Activated naive CD8-positive, alpha-beta T cell treated with anti-CD3 and anti-CD28 coated beads, Interleukin-2, amount 10 ng/mL, durations not matched to agents 7 days and 5 days (primary cell): ENCODE data around the gene HGS. TPM values are rescaled to one million over a fixed set of nuclear protein-coding genes. Genes with fewer than 3 reads are reported as not detected.

Experiments
- ATAC-seq: fragments of 150-1000 bp; cut with Tn5 transposase; one replicate; pipeline ENCODE4 v1.10.0; 2021; ENCODE audit warnings: low read depth, moderate library complexity
- POLR2A ChIA-PET: fragments of 350-600 bp; sonication (Branson Sonifier 250); formaldehyde crosslinking; loops from one replicate; lab custom pipeline; 2021; ENCODE audit warnings: antibody characterized with exemption; lab: Charles Lee
- DNase-seq: peaks from one replicate; pipeline ENCODE4 v3.0.0; 2021
- H3K27ac Mint-ChIP-seq: one replicate; pipeline ENCODE4 v1.8.0; 2022; ENCODE audit warnings: mild to moderate bottlenecking, mixed read lengths
- H3K27me3 Mint-ChIP-seq: one replicate; pipeline ENCODE4 v1.8.0; 2022; ENCODE audit warnings: mild to moderate bottlenecking, moderate library complexity, mixed read lengths
- H3K36me3 Mint-ChIP-seq: one replicate; pipeline ENCODE4 v1.8.0; 2021; ENCODE audit warnings: mild to moderate bottlenecking, mixed read lengths
- H3K4me1 Mint-ChIP-seq: one replicate; pipeline ENCODE4 v1.8.0; 2021; ENCODE audit warnings: mixed read lengths
- H3K4me3 Mint-ChIP-seq: one replicate; pipeline ENCODE4 v1.8.0; 2022; ENCODE audit warnings: mild to moderate bottlenecking, moderate library complexity, mixed read lengths
- H3K9me3 Mint-ChIP-seq: one replicate; pipeline ENCODE4 v1.8.0; 2021; ENCODE audit warnings: mixed read lengths
- total RNA-seq, 2 experiments: library from RNA; stranded (reverse); gene quantifications; one replicate each; pipeline ENCODE4 v1.2.3, GENCODE V29; 2021

The HGS gene
- total RNA-seq, 2 experiments from 2014 or later, result 152 to 164 TPM

DNA sequence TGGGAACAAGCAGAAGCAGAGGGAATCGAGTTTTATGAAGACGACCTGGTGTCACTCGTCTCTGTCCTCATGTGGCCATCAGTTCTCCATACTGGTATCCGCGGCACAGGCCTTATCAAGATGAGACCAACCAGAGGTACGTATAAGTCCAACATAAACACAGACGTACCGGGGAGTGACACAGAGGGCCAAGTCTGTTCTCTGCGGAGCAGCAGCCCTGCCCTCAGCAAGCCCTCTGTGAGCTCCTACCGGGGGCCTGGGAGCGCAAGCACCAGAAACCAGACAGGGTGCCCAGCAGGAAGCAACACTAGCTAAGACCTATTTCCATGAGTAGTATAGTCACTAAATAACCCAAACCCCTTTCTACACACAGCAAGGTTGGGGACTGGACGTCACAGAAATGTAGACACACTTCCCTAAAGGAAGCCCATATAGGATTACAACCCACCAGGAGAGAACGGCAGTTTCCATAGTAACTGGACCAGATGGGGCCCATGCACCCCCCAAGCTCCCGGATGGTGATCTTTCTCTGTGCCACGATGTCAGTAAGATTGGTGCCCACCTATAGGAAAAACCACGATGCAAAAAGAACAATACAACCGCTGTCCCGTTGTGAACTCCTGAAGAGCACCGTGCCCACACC is 1.1 kb upstream of the HGS start:
- DNase-seq (no peak), ATAC-seq (no peak)
- Mint-ChIP-seq H3K4me1 (peaks cover 24% of the 10 kb centered on the region), H3K36me3 (peaks cover 10% of the 10 kb centered on the region), H3K27me3 (no peaks in the 10 kb centered on the region), H3K4me3 (peak overlapping the region; percentile 98), H3K27ac (peak overlapping the region; percentile 77), H3K9me3 (no peaks in the 10 kb centered on the region)
- POLR2A ChIA-PET, result interaction anchor here (0.6 to 4.5 kb wide), 15 partner anchors 8 to 1393 kb away, joined by 3 to 69 read pairs (median 6); partner anchors contain the start of genes CCDC137, MCRIP1, MRPL12 and NPLOC4

DNA sequence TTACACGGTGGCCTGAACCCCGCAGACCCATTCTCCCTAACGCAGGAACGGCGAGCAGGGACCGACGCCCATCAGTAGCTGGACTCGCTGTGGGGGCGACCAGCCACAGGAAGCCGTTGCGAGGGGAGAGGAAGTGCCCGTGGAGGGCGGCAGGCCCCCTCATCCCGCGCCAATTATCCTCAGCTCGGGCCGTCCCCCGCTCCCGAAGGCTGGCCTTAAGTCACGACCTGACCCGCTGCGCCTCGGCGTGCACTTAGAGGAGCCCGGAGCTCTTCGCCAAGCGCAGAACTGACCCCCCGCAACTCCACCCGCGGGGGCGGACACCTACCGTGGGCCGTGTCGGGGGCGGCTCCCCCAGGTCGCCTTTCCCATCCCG is 615 bp upstream of the HGS start:
- ATAC-seq (peak; percentile 28), DNase-seq (no peak)
- no peaks in the 10 kb centered on the region for H3K9me3 Mint-ChIP-seq
- peaks cover 10% of the 10 kb centered on the region for H3K36me3 Mint-ChIP-seq
- peaks cover 24% of the 10 kb centered on the region for H3K4me1 Mint-ChIP-seq
- POLR2A ChIA-PET, result interaction anchor here (0.6 to 4.5 kb wide), 24 partner anchors 8 to 1394 kb away, joined by 3 to 69 read pairs (median 5); partner anchors contain the start of genes ACTG1, ARHGDIA, CCDC137 and FASN
- H3K27me3 Mint-ChIP-seq, result no peaks in the 10 kb centered on the region
- peak overlapping the region; percentile 77 for H3K27ac Mint-ChIP-seq
- H3K4me3 Mint-ChIP-seq, result peak overlapping the region; percentile 98

DNA sequence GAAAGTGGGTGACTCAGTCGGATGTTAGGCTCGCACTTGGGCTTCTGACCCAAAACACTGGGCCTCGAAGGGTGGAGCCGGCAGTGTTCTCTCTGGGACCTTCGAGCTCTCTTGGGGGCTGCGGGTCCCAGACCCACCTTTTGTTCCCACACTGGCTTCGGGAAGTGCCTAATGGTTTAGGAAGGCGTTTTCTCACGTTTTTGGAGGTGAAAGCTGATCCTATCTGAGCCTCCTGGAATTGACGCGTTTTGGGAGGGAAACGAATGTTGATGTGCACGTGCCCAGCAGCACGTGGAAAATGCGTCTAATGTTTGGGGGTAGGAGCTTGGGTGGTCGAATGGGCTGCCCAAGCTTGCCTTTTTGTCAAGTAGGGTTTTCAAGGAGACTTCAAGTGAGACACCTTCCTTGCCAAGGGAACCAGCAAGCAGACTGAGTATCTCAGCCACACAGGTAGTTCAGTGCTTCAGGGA is 666 bp downstream of the HGS start:
- DNase-seq, result no peak
- Mint-ChIP-seq H3K9me3 (no peaks in the 10 kb centered on the region), H3K27me3 (no peaks in the 10 kb centered on the region), H3K36me3 (peaks cover 12% of the 10 kb centered on the region), H3K4me1 (peaks cover 24% of the 10 kb centered on the region), H3K4me3 (peak overlapping the region; percentile 98), H3K27ac (peak overlapping the region; percentile 67)
- no peak for ATAC-seq
- POLR2A ChIA-PET, result interaction anchor here (1.1 to 4.5 kb wide), 14 partner anchors 9 to 186 kb away, joined by 3 to 69 read pairs (median 5); partner anchors contain the start of genes ACTG1, ARHGDIA, CCDC137 and MCRIP1

DNA sequence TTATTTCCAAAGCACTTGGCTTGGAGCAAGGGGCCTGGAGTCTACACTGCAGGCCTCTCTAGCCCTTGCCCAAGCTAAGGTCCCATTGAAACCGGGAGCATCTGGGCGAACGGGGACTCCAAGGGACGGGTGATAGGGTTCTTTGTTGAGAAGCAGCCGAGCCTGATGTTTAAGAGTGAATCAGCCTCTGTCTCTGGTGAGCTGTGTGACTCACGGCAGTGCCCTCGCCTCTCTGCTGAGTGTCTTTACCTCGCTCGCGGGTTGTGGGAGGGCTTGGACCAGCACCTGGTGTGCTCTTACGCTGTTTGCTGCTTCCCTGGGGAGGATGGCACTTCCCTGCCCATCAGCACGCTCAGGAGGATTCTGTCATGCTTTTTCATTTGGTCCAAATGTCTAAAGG is 1.3 kb downstream of the HGS start:
- DNase-seq (no peak), ATAC-seq (no peak)
- Mint-ChIP-seq H3K27me3 (no peaks in the 10 kb centered on the region), H3K4me3 (peak overlapping the region; percentile 98), H3K36me3 (peaks cover 15% of the 10 kb centered on the region), H3K27ac (peak overlapping the region; percentile 9), H3K9me3 (no peaks in the 10 kb centered on the region), H3K4me1 (peaks cover 24% of the 10 kb centered on the region)
- POLR2A ChIA-PET, result interaction anchor here (1.2 to 4.5 kb wide), 5 partner anchors 9 to 172 kb away, joined by 3 to 69 read pairs (median 15); partner anchors contain the start of genes ACTG1, CCDC137, MRPL12 and OXLD1

DNA sequence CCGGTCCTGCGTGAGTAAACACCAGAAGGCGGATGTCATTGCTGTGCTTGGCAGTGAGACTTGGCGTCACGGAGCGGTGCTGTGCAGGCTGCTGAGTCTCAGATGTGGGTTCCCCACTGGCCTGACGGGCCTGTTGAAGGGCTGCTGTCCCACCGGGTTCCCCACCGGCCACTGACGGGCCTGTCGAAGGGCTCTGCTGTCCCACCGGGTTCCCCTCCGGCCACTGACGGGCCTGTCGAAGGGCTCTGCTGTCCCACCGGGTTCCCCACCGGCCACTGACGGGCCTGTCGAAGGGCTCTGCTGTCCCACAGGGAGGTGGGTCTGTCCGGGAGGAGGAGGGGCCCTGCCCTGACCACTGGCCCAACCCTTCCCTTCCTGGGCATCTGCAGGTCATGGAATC is 2.8 kb downstream of the HGS start:
- H3K36me3 Mint-ChIP-seq, result peaks cover 16% of the 10 kb centered on the region

DNA sequence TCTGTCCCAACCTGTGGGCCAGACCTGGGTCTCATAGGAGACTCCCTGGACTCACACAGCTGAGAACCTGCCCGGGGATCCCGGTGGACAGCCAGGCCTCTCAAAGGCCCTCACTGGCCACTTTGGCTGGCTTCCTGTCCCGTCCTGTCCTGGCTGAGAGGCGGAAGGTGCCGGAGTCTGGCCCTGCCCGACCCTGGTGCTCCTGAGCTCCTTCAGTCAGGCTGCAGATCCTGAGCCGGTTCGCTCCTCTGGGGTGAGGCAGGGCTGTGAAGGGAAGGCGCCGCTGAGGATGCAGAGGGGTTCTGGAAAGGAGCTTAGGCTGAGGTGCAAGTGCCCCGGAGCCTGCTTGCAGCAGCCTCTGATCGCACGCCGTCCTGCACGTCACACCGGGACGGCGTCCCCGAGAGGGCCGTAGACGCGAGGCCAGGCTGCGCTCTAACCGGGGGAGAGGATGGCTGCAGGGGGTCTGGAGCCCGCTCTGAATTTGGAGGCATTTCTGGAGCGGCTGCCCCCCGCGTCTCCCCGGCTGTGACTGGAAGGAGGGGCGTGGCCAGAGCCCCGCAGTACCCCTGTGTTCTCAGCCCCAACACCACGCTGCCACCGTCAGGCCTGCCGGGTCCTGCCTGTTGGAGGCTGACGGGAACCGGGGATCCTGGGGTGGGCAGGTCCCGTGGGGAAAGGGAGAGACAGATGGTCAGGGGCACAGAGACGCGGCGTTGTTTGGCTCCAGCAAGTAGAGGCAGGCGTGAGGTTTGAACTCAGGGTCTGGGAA is 4.1 kb downstream of the HGS start:
- H3K9me3 Mint-ChIP-seq, result no peaks in the 10 kb centered on the region
- no peak for DNase-seq
- peak overlapping the region; percentile 30 for H3K27ac Mint-ChIP-seq
- POLR2A ChIA-PET, result no interaction called here
- H3K4me3 Mint-ChIP-seq, result no peak overlapping the region
- ATAC-seq, result no peak
- peaks cover 17% of the 10 kb centered on the region for H3K4me1 Mint-ChIP-seq
- H3K27me3 Mint-ChIP-seq, result no peaks in the 10 kb centered on the region
- peaks cover 18% of the 10 kb centered on the region for H3K36me3 Mint-ChIP-seq

More for the DNA sequence above, 2.8 kb downstream of the HGS start:
- Mint-ChIP-seq H3K4me3 (no peak overlapping the region), H3K4me1 (peaks cover 24% of the 10 kb centered on the region), H3K27me3 (no peaks in the 10 kb centered on the region), H3K9me3 (no peaks in the 10 kb centered on the region), H3K27ac (no peak overlapping the region)
- ATAC-seq (no peak), DNase-seq (no peak)
- POLR2A ChIA-PET, result no interaction called here

DNA sequence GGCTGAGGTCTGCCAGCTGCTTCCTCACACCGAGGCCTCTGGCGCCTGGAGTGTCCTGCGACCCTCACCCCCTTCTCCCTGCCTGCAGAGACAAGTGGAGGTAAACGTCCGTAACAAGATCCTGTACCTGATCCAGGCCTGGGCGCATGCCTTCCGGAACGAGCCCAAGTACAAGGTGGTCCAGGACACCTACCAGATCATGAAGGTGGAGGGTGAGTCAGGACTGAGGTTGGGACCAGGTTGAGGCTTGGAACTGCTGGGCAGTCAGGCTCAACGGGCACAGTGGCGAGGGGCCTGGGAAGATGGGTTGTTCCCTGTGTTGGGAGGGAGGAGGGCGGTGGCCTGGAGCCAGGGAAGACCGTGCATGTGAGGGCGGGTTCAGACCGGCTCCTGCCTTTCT is 4.8 kb downstream of the HGS start:
- H3K4me1 Mint-ChIP-seq, result peaks cover 17% of the 10 kb centered on the region
- POLR2A ChIA-PET, result no interaction called here
- no peaks in the 10 kb centered on the region for H3K27me3 Mint-ChIP-seq
- peaks cover 18% of the 10 kb centered on the region for H3K36me3 Mint-ChIP-seq
- no peak overlapping the region for H3K27ac Mint-ChIP-seq
- no peaks in the 10 kb centered on the region for H3K9me3 Mint-ChIP-seq
- ATAC-seq, result no peak
- H3K4me3 Mint-ChIP-seq, result no peak overlapping the region
- DNase-seq, result no peak

DNA sequence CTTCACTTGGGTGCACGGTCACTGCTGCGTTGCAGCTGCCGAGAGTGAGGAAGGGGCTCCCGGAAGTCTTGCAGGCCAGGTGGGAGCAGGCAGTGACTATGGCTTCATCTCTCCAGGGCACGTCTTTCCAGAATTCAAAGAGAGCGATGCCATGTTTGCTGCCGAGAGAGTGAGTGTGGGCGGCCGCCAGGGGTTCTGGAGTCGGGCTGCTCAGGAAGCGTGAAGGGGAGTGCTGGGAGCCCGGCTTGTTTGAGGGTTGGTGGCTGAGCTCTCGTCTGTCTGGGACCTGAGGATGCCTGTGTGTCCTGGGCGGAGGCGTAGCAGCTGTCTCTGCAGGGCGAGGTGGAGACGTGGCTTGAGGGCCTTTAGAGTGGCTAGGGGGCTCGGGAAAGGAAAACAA is 6.3 kb downstream of the HGS start:
- Mint-ChIP-seq H3K4me3 (no peak overlapping the region), H3K27me3 (no peaks in the 10 kb centered on the region), H3K36me3 (peaks cover 17% of the 10 kb centered on the region), H3K27ac (no peak overlapping the region), H3K9me3 (no peaks in the 10 kb centered on the region), H3K4me1 (peaks cover 10% of the 10 kb centered on the region)
- DNase-seq, result no peak
- POLR2A ChIA-PET, result no interaction called here
- ATAC-seq, result no peak

DNA sequence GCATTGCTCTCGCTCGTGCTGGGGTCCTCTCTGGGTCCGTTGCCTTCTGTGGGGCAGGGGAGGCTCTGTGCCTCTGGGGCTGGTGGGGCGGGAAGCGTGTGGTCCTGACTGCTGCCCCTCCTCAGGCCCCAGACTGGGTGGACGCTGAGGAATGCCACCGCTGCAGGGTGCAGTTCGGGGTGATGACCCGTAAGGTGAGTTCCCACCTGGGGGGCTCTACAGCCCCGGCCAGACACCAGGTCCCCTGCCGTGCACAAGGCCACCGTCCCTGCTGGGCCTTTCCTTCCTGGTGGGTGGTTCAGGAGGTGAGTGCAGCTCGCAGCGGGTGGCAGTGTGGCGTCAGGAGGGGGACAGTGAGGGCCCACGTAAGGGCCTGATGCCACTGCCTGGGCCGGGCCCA is 6.7 kb downstream of the HGS start:
- POLR2A ChIA-PET, result no interaction called here
- DNase-seq (no peak), ATAC-seq (no peak)
- H3K27ac Mint-ChIP-seq, result no peak overlapping the region
- H3K4me3 Mint-ChIP-seq, result no peak overlapping the region
- H3K9me3 Mint-ChIP-seq, result no peaks in the 10 kb centered on the region
- peaks cover 5% of the 10 kb centered on the region for H3K4me1 Mint-ChIP-seq
- no peaks in the 10 kb centered on the region for H3K27me3 Mint-ChIP-seq
- H3K36me3 Mint-ChIP-seq, result peaks cover 17% of the 10 kb centered on the region

DNA sequence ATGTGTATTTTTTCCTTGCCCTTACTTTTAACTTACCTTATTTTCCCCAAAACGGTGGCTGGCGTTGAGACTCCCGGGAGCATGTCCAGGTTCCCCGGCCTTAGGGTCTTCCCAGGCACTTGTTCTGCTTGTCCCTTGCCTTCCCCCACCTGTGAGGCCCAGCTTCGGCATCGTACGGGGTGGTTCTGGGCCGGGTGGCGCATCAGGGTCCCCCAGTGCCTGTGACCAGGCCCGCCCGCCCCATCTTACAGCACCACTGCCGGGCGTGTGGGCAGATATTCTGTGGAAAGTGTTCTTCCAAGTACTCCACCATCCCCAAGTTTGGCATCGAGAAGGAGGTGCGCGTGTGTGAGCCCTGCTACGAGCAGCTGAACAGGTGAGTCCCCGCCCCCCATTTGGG is 7.4 kb downstream of the HGS start:
- Mint-ChIP-seq H3K27me3 (no peaks in the 10 kb centered on the region), H3K27ac (no peak overlapping the region), H3K36me3 (peaks cover 16% of the 10 kb centered on the region), H3K9me3 (no peaks in the 10 kb centered on the region), H3K4me1 (peaks cover 2% of the 10 kb centered on the region), H3K4me3 (no peak overlapping the region)
- POLR2A ChIA-PET, result interaction anchor here (0.6 kb wide), 1 partner anchor 1418 kb away, joined by 4 read pairs; no protein-coding TSS in a partner anchor
- no peak for ATAC-seq
- DNase-seq, result no peak

DNA sequence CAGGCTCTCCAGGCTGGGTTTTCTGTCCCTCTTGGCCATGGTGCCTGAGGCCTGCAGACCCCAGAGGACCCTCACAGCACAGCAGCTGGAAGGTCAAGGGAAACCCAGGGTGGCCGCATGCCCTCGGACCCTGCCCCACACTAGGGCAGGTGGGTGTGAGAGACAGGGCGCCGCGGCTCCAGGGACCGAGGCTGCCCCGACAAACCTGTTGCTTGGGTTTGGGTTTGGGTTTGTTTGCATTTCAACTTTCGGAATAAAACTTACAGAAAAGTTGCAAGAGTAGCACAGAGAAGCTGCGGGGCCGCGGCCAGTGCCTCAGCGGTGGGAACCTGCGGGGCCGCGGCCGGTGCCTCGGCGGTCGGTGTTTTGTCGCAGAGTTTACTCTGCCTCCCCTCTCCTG is 7.8 kb downstream of the HGS start:
- DNase-seq (no peak), ATAC-seq (no peak)
- Mint-ChIP-seq H3K36me3 (peaks cover 14% of the 10 kb centered on the region), H3K4me3 (no peak overlapping the region), H3K9me3 (no peaks in the 10 kb centered on the region), H3K27me3 (no peaks in the 10 kb centered on the region), H3K4me1 (peaks cover 2% of the 10 kb centered on the region), H3K27ac (no peak overlapping the region)
- POLR2A ChIA-PET, result interaction anchor here (0.6 kb wide), 1 partner anchor 1418 kb away, joined by 4 read pairs; no protein-coding TSS in a partner anchor

DNA sequence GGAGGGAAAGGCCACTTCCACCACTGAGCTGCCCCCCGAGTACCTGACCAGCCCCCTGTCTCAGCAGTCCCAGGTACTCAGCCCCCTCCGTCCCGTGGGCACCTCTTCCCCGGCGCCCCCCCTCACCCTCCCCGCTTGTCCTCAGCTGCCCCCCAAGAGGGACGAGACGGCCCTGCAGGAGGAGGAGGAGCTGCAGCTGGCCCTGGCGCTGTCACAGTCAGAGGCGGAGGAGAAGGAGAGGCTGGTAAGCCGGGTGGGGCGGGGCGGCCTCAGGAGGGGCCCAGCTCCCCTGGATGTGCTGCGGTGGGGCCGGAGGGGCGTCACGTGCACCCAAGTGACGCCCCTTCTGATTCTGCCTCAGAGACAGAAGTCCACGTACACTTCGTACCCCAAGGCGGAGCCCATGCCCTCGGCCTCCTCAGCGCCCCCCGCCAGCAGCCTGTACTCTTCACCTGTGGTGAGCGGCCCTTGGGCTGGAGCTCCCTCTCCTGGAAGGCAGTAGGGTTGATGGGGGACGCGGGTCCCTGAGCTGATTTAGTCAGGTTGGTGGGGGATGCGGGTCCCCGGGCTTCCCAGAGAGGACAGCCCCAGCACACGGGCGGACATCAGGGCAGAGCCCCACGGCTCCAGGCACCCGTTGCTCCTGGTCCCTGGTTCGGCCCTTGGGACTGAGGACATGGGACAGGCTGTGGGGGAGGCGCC is 9.8 kb downstream of the HGS start:
- H3K27ac Mint-ChIP-seq, result no peak overlapping the region
- peaks cover 2% of the 10 kb centered on the region for H3K4me1 Mint-ChIP-seq
- peaks cover 13% of the 10 kb centered on the region for H3K36me3 Mint-ChIP-seq
- ATAC-seq (no peak), DNase-seq (no peak)
- no peak overlapping the region for H3K4me3 Mint-ChIP-seq
- no peaks in the 10 kb centered on the region for H3K27me3 Mint-ChIP-seq
- no peaks in the 10 kb centered on the region for H3K9me3 Mint-ChIP-seq
- POLR2A ChIA-PET, result interaction anchor here (1.0 to 1.2 kb wide), 2 partner anchors 9 kb away, joined by 3 read pairs; partner anchors contain the start of gene MRPL12

DNA sequence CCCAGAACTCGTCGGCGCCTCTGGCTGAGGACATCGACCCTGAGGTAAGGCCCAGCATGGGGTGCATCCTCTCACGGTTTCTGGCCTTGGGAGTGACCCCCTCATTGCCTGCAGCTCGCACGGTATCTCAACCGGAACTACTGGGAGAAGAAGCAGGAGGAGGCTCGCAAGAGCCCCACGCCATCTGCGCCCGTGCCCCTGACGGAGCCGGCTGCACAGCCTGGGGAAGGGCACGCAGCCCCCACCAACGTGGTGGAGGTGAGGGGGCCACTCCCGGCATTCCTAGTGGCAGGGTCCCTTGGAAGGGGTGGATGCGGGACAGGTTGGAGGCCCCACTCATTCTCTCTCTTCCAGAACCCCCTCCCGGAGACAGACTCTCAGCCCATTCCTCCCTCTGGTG is 11.0 kb downstream of the HGS start:
- POLR2A ChIA-PET, result interaction anchor here (1.1 kb wide), 1 partner anchor 29 kb away, joined by 4 read pairs; no protein-coding TSS in a partner anchor
- Mint-ChIP-seq H3K27me3 (no peaks in the 10 kb centered on the region), H3K36me3 (peaks cover 16% of the 10 kb centered on the region), H3K4me3 (no peak overlapping the region), H3K27ac (no peak overlapping the region), H3K4me1 (peaks cover 5% of the 10 kb centered on the region), H3K9me3 (no peaks in the 10 kb centered on the region)
- DNase-seq (no peak), ATAC-seq (no peak)
